HepG2 (cell line): ENCODE results near the gene ANKRD10. TPM values are rescaled to one million over a fixed set of nuclear protein-coding genes. Genes with fewer than 3 reads are reported as not detected.

Experiments used
- CEBPB ChIP-seq: IDR thresholded peaks from 2 replicates; pipeline ENCODE4 v1.6.1; 2011; ENCODE audit warnings: low read depth, low read length, improper control_type of control experiment, borderline replicate concordance
- HNRNPK ChIP-seq: fragments of 200-400 bp; formaldehyde crosslinking; IDR thresholded peaks from 2 replicates; pipeline ENCODE4 v1.6.1; 2018; ENCODE audit warnings: low read length, low read depth, moderate library complexity, mild to moderate bottlenecking; ENCODE audit not compliant: poor library complexity, severe bottlenecking
- JUNB ChIP-seq: sonication (generic); formaldehyde crosslinking; IDR thresholded peaks from 2 replicates; pipeline ENCODE4 v1.8.0; 2022; ENCODE audit warnings: missing genetic modification reagents, mild to moderate bottlenecking, borderline replicate concordance
- MAFK ChIP-seq, 2 experiments: IDR thresholded peaks in 1 of 2; conservative IDR thresholded peaks in 1 of 2; 2 replicates each; pipeline ENCODE4 v1.6.1; 2011; ENCODE audit warnings: improper control_type of control experiment in 2 of 2, low read length in 2 of 2
- RBM39 ChIP-seq: fragments of 200-400 bp; formaldehyde crosslinking; IDR thresholded peaks from one replicate; pipeline ENCODE4 v1.6.1; 2018; ENCODE audit warnings: antibody characterized with exemption, mild to moderate bottlenecking, low read depth, low read length; ENCODE audit not compliant: poor library complexity, severe bottlenecking
- TCF7 ChIP-seq: sonication (generic); IDR thresholded peaks from 2 replicates; pipeline ENCODE4 v1.6.1; 2016; ENCODE audit warnings: antibody characterized with exemption, low read depth
- U2AF1 ChIP-seq: fragments of 200-400 bp; formaldehyde crosslinking; optimal IDR thresholded peaks from 2 replicates; pipeline ENCODE3; 2017; ENCODE audit warnings: mild to moderate bottlenecking, low read depth, low read length
- ZBTB8A ChIP-seq: sonication (generic); formaldehyde crosslinking; IDR thresholded peaks from 2 replicates; pipeline ENCODE4 v1.4.0; 2020; ENCODE audit warnings: mild to moderate bottlenecking, low read depth, missing genetic modification reagents, borderline replicate concordance
- ZFP41 ChIP-seq: sonication (generic); formaldehyde crosslinking; IDR thresholded peaks from 2 replicates; pipeline ENCODE4 v1.4.0; 2020; ENCODE audit warnings: mild to moderate bottlenecking, missing genetic modification reagents, borderline replicate concordance
- ZNF232 ChIP-seq: sonication (generic); formaldehyde crosslinking; IDR thresholded peaks from 2 replicates; pipeline ENCODE4 v1.4.0; 2020; ENCODE audit warnings: missing genetic modification reagents, borderline replicate concordance
- ZNF468 ChIP-seq: sonication (generic); formaldehyde crosslinking; IDR thresholded peaks from 2 replicates; pipeline ENCODE4 v1.8.0; 2022; ENCODE audit warnings: mild to moderate bottlenecking, moderate library complexity, missing genetic modification reagents
- ZNF747 ChIP-seq: sonication (generic); formaldehyde crosslinking; IDR thresholded peaks from 2 replicates; pipeline ENCODE4 v1.8.1; 2023; ENCODE audit warnings: missing genetic modification reagents, mild to moderate bottlenecking, borderline replicate concordance
- polyA plus RNA-seq, 8 experiments: library from polyadenylated mRNA; depleted of rRNA in 3 of 8; stranded (reverse) in 7 of 8; unstranded in 1 of 8; fragments of >200 nt; fragmentation: Illumina TruSeq in 4 of 8; extraction: Trizol in 4 of 8; gene quantifications; 2 replicates each; pipeline versions ENCODE4 v1.2.1 to v1.2.3, GENCODE V29; 2011 to 2016; ENCODE audit warnings: low read depth in 4 of 8, missing spikeins in 1 of 8, mixed read lengths in 1 of 8; ENCODE audit not compliant: insufficient read depth in 1 of 8
- total RNA-seq, 5 experiments: library from RNA; depleted of rRNA; stranded (reverse); fragments of >200 nt; fragmentation: Illumina TruSeq; extraction: Trizol; gene quantifications; 2 replicates each; pipeline ENCODE4 v1.2.3, GENCODE V29; 2016; ENCODE audit warnings: low read depth in 1 of 5
- TF ChIP-seq, protein P1 (sequence below): sonication (generic); formaldehyde crosslinking; IDR thresholded peaks from 2 replicates; pipeline ENCODE4; 2020; ENCODE audit warnings: missing genetic modification reagents, mild to moderate bottlenecking, borderline replicate concordance
- TF ChIP-seq, protein P2 (sequence below): sonication (generic); formaldehyde crosslinking; IDR thresholded peaks from 2 replicates; pipeline ENCODE4 v1.5.1; 2020; ENCODE audit warnings: mild to moderate bottlenecking, missing genetic modification reagents

Gene ANKRD10
- total and polyA plus RNA-seq, 2 of the 13 experiments (the other 11 are each of a cell fraction or from before 2014, with no cell fraction given), result 108 to 115 TPM

DNA sequence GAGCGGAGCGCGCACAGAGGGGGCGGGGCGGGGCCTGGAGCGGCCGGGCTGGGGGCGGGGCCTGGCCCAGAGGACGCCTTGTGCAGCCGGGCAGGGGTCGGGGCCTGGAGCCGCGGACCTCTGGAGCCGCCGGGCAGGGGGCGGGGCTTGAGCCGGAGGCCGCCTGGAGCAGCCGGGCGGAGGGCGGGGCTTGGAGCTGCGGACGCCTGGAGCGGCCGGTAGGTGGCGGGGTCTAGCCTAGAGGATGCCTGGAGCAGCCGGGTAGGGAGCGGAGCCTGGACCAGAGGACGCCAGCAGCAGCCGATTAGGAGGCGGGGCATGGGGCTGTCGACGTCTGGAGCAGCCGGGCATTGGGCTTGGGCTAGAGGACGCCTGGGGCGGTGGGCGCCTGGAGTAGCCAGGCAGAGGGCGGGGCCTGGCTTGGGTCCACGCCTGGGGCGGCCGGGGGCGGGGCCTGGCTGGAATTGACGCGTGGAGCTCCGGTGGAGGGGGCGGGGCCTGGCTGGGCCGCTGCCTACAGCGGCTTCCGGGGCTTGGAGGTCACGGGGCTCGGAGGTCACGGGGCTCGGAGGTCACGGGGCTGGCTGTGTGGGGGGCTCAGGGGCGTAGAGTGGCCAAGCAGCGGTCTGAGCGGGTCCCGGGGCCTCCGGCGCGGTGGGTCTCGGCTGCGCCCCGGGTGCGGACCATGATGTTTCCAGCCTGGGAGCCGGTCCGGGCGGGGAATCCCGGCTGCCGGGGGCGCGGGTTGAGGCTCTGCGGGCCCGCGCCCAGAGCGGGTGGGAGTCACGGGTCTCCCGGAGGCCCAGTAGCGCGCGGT, at the start of gene ANKRD10 (continued):
- TF ChIP-seq, protein P1, sequence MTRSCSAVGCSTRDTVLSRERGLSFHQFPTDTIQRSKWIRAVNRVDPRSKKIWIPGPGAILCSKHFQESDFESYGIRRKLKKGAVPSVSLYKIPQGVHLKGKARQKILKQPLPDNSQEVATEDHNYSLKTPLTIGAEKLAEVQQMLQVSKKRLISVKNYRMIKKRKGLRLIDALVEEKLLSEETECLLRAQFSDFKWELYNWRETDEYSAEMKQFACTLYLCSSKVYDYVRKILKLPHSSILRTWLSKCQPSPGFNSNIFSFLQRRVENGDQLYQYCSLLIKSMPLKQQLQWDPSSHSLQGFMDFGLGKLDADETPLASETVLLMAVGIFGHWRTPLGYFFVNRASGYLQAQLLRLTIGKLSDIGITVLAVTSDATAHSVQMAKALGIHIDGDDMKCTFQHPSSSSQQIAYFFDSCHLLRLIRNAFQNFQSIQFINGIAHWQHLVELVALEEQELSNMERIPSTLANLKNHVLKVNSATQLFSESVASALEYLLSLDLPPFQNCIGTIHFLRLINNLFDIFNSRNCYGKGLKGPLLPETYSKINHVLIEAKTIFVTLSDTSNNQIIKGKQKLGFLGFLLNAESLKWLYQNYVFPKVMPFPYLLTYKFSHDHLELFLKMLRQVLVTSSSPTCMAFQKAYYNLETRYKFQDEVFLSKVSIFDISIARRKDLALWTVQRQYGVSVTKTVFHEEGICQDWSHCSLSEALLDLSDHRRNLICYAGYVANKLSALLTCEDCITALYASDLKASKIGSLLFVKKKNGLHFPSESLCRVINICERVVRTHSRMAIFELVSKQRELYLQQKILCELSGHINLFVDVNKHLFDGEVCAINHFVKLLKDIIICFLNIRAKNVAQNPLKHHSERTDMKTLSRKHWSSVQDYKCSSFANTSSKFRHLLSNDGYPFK (CRISPR knock-in tag), result no peak
- TF ChIP-seq, protein P2, sequence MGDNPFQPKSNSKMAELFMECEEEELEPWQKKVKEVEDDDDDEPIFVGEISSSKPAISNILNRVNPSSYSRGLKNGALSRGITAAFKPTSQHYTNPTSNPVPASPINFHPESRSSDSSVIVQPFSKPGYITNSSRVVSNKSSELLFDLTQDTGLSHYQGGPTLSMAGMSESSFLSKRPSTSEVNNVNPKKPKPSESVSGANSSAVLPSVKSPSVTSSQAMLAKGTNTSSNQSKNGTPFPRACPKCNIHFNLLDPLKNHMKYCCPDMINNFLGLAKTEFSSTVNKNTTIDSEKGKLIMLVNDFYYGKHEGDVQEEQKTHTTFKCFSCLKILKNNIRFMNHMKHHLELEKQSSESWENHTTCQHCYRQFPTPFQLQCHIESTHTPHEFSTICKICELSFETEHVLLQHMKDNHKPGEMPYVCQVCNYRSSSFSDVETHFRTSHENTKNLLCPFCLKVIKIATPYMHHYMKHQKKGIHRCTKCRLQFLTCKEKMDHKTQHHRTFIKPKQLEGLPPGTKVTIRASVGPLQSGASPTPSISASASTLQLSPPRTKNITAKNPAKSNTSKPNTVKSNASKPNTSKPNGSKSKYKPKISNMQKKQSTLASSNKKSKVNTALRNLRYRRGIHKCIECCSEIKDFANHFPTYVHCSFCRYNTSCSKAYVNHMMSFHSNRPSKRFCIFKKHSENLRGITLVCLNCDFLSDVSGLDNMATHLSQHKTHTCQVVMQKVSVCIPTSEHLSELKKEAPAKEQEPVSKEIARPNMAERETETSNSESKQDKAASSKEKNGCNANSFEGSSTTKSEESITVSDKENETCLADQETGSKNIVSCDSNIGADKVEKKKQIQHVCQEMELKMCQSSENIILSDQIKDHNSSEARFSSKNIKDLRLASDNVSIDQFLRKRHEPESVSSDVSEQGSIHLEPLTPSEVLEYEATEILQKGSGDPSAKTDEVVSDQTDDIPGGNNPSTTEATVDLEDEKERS (CRISPR knock-in tag), result no peak
- TF ChIP-seq MAFK (conservative IDR thresholded peaks at IDR 0.05 in 1 of 2, IDR thresholded peaks at IDR 0.05 in 1 of 2; ENCODE audit: low read length in 2 of 2) (no peak), U2AF1 (no peak), RBM39 (peak; percentile 8), ZFP41 (CRISPR knock-in tag) (no peak), JUNB (CRISPR knock-in tag) (no peak), TCF7 (no peak), HNRNPK (no peak), ZBTB8A (no peak), ZNF747 (CRISPR knock-in tag) (no peak), CEBPB (no peak), ZNF468 (no peak), ZNF232 (CRISPR knock-in tag) (peak; percentile 80; the same call in 1 of the 2 replicates)
- TF ChIP-seq, all 625 proteins: peak for 126
